Skeletal muscle tissue (tissue), 4 donors: Measurements from ENCODE around the gene RPS17. TPM values are rescaled to one million over a fixed set of nuclear protein-coding genes. Genes with fewer than 3 reads are reported as not detected.
"Not testable (repeated sequence)": the region's sequence is repeated elsewhere in the genome, so short reads cannot be mapped to it uniquely, and the experiment has no call there.

ENCODE experiments used
- H3K27ac ChIP-seq: one replicate; pipeline ENCODE4 v1.7.0; 2013; ENCODE audit warnings: mild to moderate bottlenecking, low read depth, low read length, inconsistent platforms
- H3K27me3 ChIP-seq, 3 donors: one replicate each; pipeline ENCODE4 v1.7.0; 2013; ENCODE audit warnings: low read length in 3 of 3; ENCODE audit not compliant: control insufficient read depth in 3 of 3, insufficient read depth in 3 of 3
- H3K36me3 ChIP-seq, 3 donors: one replicate each; pipeline ENCODE4 v1.7.0; 2013; ENCODE audit warnings: low read length in 3 of 3; ENCODE audit not compliant: control insufficient read depth in 3 of 3, insufficient read depth in 3 of 3
- H3K4me1 ChIP-seq, 3 donors: one replicate each; pipeline ENCODE4 v1.7.0; 2013; ENCODE audit warnings: low read length in 3 of 3, mild to moderate bottlenecking in 3 of 3; ENCODE audit not compliant: control insufficient read depth in 3 of 3, insufficient read depth in 3 of 3
- H3K4me3 ChIP-seq, 3 donors: one replicate each; pipeline ENCODE4 v1.7.0; 2013; ENCODE audit warnings: low read length in 3 of 3
- H3K9ac ChIP-seq, 3 donors: one replicate each; pipeline ENCODE4 v1.7.0; 2013; ENCODE audit warnings: low read length in 3 of 3, mild to moderate bottlenecking in 3 of 3, moderate library complexity in 2 of 3, low read depth in 1 of 3
- H3K9me3 ChIP-seq, 3 donors: one replicate each; pipeline ENCODE4 v1.7.0; 2013; ENCODE audit warnings: low read length in 3 of 3; ENCODE audit not compliant: control insufficient read depth in 3 of 3
- total RNA-seq: library from RNA; depleted of rRNA; stranded (reverse); fragments of >200 nt; gene quantifications from one replicate; pipeline ENCODE4 v1.2.3, GENCODE V29; 2014
- donor health status: Osteomylitis.

RPS17 gene
- total RNA-seq, 1 donor from 2014 or later = 2,242 TPM

GRCh38 chr15:82531496-82532382 lies 8.5 kb downstream of the RPS17 start:
- H3K36me3 ChIP-seq = peaks cover 14 to 19% (median 19%) of the 10 kb centered on the region in 3 donors
- H3K4me3 ChIP-seq = no peak overlapping the region
- no peak overlapping the region for H3K27ac ChIP-seq
- no peaks in the 10 kb centered on the region for H3K9me3 ChIP-seq
- H3K27me3 ChIP-seq = no peaks in the 10 kb centered on the region
- peaks cover 3 to 7% (median 6%) of the 10 kb centered on the region in 3 donors for H3K4me1 ChIP-seq
- no peak overlapping the region for H3K9ac ChIP-seq

DNA sequence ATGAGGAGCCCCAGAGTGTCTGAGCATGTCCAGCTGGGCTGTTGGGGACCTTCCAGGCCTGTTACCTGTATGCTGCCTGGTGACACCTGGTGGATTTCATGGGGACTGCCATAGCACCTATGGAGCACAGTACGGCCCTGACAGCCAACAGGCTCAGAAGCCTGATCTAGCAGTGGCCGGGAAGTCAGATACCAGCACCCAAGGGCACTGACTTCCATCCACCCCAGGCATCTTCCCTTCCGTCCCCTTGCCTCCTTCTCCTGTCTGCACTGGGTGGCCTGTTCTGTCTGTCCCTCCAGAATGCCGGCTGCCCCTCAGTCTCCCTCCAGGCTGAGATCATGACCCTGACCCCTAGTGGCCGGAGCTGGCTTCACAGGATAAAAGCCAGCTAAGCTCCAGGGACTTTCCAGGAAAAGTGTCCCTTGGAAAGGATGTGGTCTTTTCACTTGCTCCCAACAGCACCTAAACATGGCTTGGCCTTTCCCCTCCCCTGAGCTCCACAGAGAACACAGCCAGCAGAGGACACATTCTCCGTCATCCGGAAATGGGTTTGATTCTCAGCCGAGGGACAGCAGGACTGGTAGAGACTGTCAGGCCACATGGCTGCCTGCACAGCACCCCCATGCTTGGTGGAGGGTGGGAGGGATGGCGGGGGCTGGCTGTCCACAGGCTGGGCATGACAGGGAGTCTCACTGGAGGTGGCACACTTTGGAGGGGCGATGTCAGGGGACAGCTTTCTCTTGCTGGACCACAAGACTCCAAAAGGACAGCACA lies 9.5 kb downstream of the RPS17 start:
- Histone ChIP-seq H3K4me1 (peaks cover 3 to 7% (median 6%) of the 10 kb centered on the region in 3 donors), H3K27ac (no peak overlapping the region), H3K36me3 (peaks cover 6 to 10% (median 9%) of the 10 kb centered on the region in 3 donors), H3K27me3 (no peaks in the 10 kb centered on the region), H3K4me3 (peak overlapping the region; percentile 55 to 76 (median 55)), H3K9ac (peak overlapping the region in 1 of 3 donors; percentile 68), H3K9me3 (no peaks in the 10 kb centered on the region)

- Histone ChIP-seq H3K4me3 (no peak overlapping the region), H3K9ac (no peak overlapping the region), H3K27me3 (no peaks in the 10 kb centered on the region)
Observed at GRCh38 chr15:82530006-82530405, 10.3 kb downstream of the RPS17 start.

GRCh38 chr15:82513587-82513986 lies 26.7 kb downstream of the RPS17 start:
- H3K27ac ChIP-seq = not testable (repeated sequence)

More at GRCh38 chr15:82530006-82530405, 10.3 kb downstream of the RPS17 start:
- Histone ChIP-seq H3K36me3 (peaks cover 5 to 7% (median 7%) of the 10 kb centered on the region in 3 donors), H3K27ac (no peak overlapping the region), H3K4me1 (peaks cover 3 to 7% (median 6%) of the 10 kb centered on the region in 3 donors), H3K9me3 (no peaks in the 10 kb centered on the region)

DNA sequence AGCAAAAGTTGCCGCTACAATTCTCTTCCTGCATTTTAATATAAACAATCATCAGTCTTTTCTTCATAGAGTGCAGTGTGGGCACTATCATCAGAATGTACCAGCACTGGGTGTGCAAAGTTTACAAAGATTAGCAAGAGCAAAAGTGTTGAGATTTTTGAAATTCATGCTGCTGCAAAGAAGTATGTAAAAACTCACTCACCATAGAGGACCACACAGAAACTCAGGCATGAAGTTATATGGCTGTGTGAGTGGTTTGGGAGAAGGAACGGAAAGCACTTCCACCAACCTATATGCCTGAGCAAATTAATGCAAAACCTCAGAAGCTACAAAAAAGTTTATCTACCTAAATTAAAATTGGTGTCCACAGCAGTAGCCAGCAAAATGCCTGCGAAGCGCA lies 32.6 kb downstream of the RPS17 start:
- H3K36me3 ChIP-seq, H3K27ac ChIP-seq, H3K4me3 ChIP-seq, H3K9ac ChIP-seq, H3K9me3 ChIP-seq, H3K27me3 ChIP-seq, H3K4me1 ChIP-seq: not testable (repeated sequence)

More at GRCh38 chr15:82513587-82513986, 26.7 kb downstream of the RPS17 start:
- H3K9ac ChIP-seq, H3K36me3 ChIP-seq, H3K4me1 ChIP-seq, H3K27me3 ChIP-seq, H3K4me3 ChIP-seq, H3K9me3 ChIP-seq: not testable (repeated sequence)

- not testable (repeated sequence) for H3K9ac ChIP-seq, H3K36me3 ChIP-seq, H3K27ac ChIP-seq, H3K4me1 ChIP-seq, H3K9me3 ChIP-seq, H3K27me3 ChIP-seq, H3K4me3 ChIP-seq
Observed at GRCh38 chr15:82507087-82507486, 33.2 kb downstream of the RPS17 start.

DNA sequence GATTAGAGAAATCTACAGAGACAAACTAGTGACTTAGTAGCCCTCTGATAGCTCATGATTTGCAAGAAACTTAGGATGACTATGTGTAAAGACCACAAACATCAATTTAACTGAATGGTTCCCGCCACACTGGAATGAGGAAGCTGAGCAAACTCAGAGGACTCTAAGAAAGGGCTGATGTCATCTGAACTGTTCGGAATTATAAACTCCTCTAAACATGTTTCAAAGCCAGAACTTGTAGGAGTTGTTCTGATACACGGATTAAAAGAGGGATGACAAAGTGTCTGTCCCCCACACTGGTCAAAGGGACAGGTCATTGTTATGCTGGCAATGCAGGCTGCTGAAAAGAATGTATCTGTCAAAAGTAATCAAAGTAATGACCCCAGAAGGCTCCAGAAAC lies 34.4 kb downstream of the RPS17 start:
- not testable (repeated sequence) for H3K9me3 ChIP-seq, H3K4me3 ChIP-seq, H3K36me3 ChIP-seq, H3K4me1 ChIP-seq, H3K27ac ChIP-seq, H3K27me3 ChIP-seq, H3K9ac ChIP-seq

DNA sequence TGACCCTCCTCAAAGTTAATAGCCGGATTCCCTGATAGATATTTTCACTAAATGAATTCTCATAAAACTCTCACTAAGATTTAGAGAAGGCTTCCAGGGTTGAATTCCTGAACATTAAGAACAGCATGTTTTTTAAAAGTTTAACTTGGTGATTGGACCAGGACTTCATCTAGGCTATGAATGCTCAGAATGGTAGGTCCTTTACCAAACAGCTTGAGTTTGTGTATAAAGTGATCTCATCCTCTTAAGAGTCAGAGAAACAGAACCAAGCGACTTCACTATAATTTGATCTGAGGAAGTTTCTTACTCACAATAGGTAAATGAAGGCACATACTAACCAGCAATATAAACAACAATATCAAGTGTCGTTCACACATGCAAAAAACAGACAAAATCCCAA lies 36.2 kb downstream of the RPS17 start:
- not testable (repeated sequence) for H3K36me3 ChIP-seq

DNA sequence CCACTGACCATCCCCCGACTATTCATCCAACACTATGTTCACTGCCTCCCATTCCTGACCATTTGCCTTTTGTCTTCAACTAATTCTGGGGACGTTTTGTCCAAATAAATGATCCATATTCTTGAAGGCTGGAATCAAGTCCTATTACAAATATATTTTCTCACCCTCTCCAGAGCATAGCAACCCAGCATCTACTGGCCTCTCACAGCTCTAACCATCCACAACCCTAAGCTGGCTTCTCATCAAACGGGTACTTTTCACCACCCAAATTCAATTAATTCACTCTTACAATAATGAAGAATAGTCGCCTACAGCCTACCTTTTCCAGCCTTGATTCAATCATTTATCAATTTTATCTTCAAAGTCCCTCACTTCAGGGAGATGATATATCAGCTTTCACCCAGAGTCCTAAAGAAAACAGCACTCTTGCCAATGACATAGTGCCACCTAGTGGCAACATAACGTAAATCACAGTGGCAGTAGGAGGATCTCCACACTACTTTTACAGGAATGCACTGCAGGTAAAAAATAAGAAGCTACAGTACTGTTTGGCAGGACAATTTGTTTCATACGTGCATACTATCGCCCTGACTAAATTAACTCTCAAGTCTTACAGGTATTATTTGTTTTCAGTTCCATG lies 37.4 kb downstream of the RPS17 start:
- not testable (repeated sequence) for H3K36me3 ChIP-seq, H3K27ac ChIP-seq, H3K4me3 ChIP-seq, H3K4me1 ChIP-seq, H3K9me3 ChIP-seq, H3K27me3 ChIP-seq, H3K9ac ChIP-seq

More for the DNA sequence above, 36.2 kb downstream of the RPS17 start:
- H3K27ac ChIP-seq, H3K4me1 ChIP-seq, H3K27me3 ChIP-seq, H3K9ac ChIP-seq, H3K4me3 ChIP-seq, H3K9me3 ChIP-seq: not testable (repeated sequence)

DNA sequence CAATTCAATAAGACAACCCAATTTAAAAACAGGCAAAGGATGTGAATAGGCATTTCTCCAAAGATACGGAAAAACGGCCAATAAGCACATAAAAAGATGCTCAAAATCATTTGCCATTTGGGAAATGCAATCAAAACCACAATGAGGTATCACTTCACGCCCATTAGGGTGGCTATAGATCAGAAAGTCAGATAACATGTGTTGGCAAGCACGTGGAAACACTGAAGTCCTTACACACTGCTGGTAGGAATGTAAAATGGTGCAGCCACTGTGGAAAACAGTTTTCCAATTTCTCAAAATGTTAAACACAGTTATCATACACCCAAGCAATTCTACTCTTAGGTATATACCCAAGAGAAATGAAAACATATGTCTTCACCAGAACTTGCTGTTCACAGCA lies 39.5 kb downstream of the RPS17 start:
- H3K9ac ChIP-seq, H3K36me3 ChIP-seq, H3K9me3 ChIP-seq, H3K27me3 ChIP-seq, H3K4me1 ChIP-seq, H3K27ac ChIP-seq, H3K4me3 ChIP-seq: not testable (repeated sequence)
